ENCODE data around the gene ZBTB20. TPM values are rescaled to one million over a fixed set of nuclear protein-coding genes. Genes with fewer than 3 reads are reported as not detected.

Gene ZBTB20
- total and polyA plus RNA-seq, 8 donors, result 0.15 to 149 (median 38.5) TPM

- WGBS, 5 donors, result 53 to 74% (median 61%) methylated on average over 2 of the region's 2 CpGs
- H3K27me3 ChIP-seq, result no peaks in the 10 kb centered on the region
- no peaks in the 10 kb centered on the region for H3K9me3 ChIP-seq
- intact Hi-C loops (cut with DNase I; ENCODE audit: low total_unique reads), result no loop called here
- H3K4me1 ChIP-seq, result peaks cover 0 to 6% (median 0%) of the 10 kb centered on the region in 4 donors
- H3K4me3 ChIP-seq, result no peak overlapping the region
- TF ChIP-seq POLR2A (IDR thresholded peaks at IDR 0.05), result no peak
- no peaks in the 10 kb centered on the region for H3K36me3 ChIP-seq
- H3K27ac ChIP-seq, result no peak overlapping the region
- DNase-seq, result no peak
Observed at GRCh38 chr3:114595522-114596028, 551.5 kb downstream of the ZBTB20 start.

DNA sequence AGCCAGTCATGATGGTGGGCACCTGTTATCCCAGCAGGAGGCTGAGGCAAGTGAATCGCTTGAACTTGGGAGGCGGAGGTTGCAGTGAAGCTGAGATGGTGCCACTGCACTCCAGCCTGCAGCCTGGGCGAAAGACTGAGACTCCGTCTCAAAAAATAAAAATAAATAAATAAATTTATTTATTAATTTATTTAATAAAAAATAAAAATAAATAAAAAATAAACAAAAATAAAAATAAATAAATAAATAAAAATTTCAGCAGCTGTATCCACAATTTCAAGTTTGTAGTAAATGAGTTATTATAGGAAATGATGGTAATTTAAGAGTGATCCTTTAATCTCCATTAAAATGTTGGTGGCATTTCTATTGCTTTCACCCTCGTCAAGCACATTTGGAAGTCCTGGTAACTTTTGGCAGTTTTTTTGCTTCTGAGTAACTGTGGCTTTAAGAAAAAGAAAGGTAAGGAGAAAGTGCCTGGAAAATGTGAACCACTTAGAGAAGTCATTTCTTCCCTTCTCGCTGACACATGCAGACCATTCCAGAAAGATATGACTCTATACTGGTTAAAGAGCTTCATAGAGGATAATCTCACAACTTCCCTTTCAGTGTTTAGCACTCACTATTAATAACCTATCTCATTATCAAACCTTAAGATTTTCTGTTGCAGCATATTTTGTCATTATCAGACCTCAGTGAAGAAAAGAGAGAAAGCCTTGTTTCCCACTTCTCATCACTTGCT, 556.6 kb downstream of the ZBTB20 start:
- Histone ChIP-seq H3K4me1 (peaks cover 0 to 5% (median 1%) of the 10 kb centered on the region in 4 donors), H3K27me3 (no peaks in the 10 kb centered on the region), H3K4me3 (no peak overlapping the region), H3K9me3 (no peaks in the 10 kb centered on the region), H3K27ac (no peak overlapping the region), H3K36me3 (peaks cover 0 to 6% (median 0%) of the 10 kb centered on the region in 4 donors)
- TF ChIP-seq CTCF (IDR thresholded peaks at IDR 0.05) (no peak), EP300 (IDR thresholded peaks at IDR 0.05) (no peak), POLR2AphosphoS5 (IDR thresholded peaks at IDR 0.05) (no peak), POLR2A (IDR thresholded peaks at IDR 0.05) (no peak)
- intact Hi-C loops (cut with DNase I; ENCODE audit: low total_unique reads), result no loop called here
- 92 to 96% (median 96%) methylated on average over 6 of the region's 6 CpGs for WGBS, 5 donors
- no peak for DNase-seq

DNA sequence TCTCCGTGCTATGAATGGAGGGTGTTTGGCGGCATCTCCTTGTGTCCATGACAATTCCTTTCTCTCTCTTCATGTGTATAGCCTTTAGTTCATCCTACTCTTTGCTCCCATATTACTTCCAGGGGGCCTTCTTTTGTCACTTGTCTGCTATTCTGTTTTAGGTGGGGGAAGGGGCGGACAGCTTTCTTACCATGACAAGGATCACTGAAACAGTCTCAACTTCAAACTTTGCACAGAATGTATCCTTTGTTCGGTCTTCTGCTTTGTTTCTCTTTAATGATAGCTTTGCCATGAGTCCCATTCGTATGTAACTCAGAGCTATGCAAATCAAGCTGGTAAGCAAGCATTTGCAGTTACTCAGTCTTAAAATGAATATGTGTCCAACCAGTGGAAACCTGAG, 559.1 kb downstream of the ZBTB20 start:
- TF ChIP-seq POLR2AphosphoS5 (IDR thresholded peaks at IDR 0.05), result no peak
- no peak for TF ChIP-seq CTCF (IDR thresholded peaks at IDR 0.05)
- no peak for TF ChIP-seq EP300 (IDR thresholded peaks at IDR 0.05)
- TF ChIP-seq POLR2A (IDR thresholded peaks at IDR 0.05), result no peak
- no peak for DNase-seq
- Histone ChIP-seq H3K4me1 (peaks cover 0 to 18% (median 3%) of the 10 kb centered on the region in 4 donors), H3K27me3 (no peaks in the 10 kb centered on the region), H3K27ac (no peak overlapping the region), H3K9me3 (no peaks in the 10 kb centered on the region), H3K4me3 (no peak overlapping the region), H3K36me3 (peaks cover 0 to 6% (median 0%) of the 10 kb centered on the region in 4 donors)
- WGBS, 5 donors, result 95 to 99% (median 97%) methylated on average over 5 of the region's 5 CpGs
- intact Hi-C loops (cut with DNase I; ENCODE audit: low total_unique reads), result no loop called here

- H3K9me3 ChIP-seq, result no peaks in the 10 kb centered on the region
- no peak for DNase-seq
- 93 to 100% (median 98%) methylated on average over 1 of the region's 1 CpG for WGBS, 5 donors
- H3K36me3 ChIP-seq, result peaks cover 0 to 6% (median 0%) of the 10 kb centered on the region in 4 donors
- no peak overlapping the region for H3K27ac ChIP-seq
- no peak overlapping the region for H3K4me3 ChIP-seq
- no peak for TF ChIP-seq POLR2A (IDR thresholded peaks at IDR 0.05)
- TF ChIP-seq EP300 (IDR thresholded peaks at IDR 0.05), result no peak
- no peak for TF ChIP-seq POLR2AphosphoS5 (IDR thresholded peaks at IDR 0.05)
- TF ChIP-seq CTCF (IDR thresholded peaks at IDR 0.05), result no peak
- H3K4me1 ChIP-seq, result peaks cover 0 to 18% (median 3%) of the 10 kb centered on the region in 4 donors
- H3K27me3 ChIP-seq, result no peaks in the 10 kb centered on the region
- intact Hi-C loops (cut with DNase I; ENCODE audit: low total_unique reads), result no loop called here
Observed at GRCh38 chr3:114586119-114586518, 561.0 kb downstream of the ZBTB20 start.

DNA sequence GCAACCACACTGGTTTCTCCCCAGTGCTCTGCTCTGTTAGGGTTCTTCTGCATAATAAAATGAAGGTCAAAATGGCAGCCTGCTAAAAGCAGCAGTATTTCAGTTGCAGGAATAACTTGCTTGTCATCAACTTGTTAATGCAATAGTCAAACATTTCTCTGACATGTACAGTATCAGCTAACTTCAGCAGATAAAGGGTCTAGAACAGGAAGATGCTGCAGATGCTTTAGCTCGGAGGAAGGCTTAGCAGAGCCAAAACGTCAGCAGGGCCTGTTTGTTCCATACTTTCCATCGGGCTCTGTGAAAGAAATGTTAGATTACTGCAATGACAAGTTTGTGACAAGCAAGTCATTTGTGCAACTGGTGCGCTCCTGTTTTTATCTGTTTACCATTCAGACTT, 561.4 kb downstream of the ZBTB20 start:
- no peaks in the 10 kb centered on the region for H3K9me3 ChIP-seq
- H3K27ac ChIP-seq, result no peak overlapping the region
- intact Hi-C loops (cut with DNase I; ENCODE audit: low total_unique reads), result no loop called here
- H3K4me3 ChIP-seq, result no peak overlapping the region
- TF ChIP-seq CTCF (IDR thresholded peaks at IDR 0.05), result no peak
- TF ChIP-seq EP300 (IDR thresholded peaks at IDR 0.05), result no peak
- TF ChIP-seq POLR2AphosphoS5 (IDR thresholded peaks at IDR 0.05), result no peak
- TF ChIP-seq POLR2A (IDR thresholded peaks at IDR 0.05), result no peak
- H3K36me3 ChIP-seq, result peaks cover 0 to 6% (median 0%) of the 10 kb centered on the region in 4 donors
- DNase-seq, result no peak
- H3K4me1 ChIP-seq, result peaks cover 0 to 18% (median 3%) of the 10 kb centered on the region in 4 donors
- no peaks in the 10 kb centered on the region for H3K27me3 ChIP-seq
- 55 to 79% (median 72%) methylated on average over 4 of the region's 4 CpGs for WGBS, 5 donors

Measured in stomach (tissue), 9 donors.